ENCODE measurements around the gene HLA-DRB1.
A peak's percentile ranks its signal among the peaks of the same experiment; 100 is the strongest.
"Not testable (repeated sequence)": the region's sequence is repeated elsewhere in the genome, so short reads cannot be mapped to it uniquely, and the experiment has no call there.

Gene HLA-DRB1

DNA sequence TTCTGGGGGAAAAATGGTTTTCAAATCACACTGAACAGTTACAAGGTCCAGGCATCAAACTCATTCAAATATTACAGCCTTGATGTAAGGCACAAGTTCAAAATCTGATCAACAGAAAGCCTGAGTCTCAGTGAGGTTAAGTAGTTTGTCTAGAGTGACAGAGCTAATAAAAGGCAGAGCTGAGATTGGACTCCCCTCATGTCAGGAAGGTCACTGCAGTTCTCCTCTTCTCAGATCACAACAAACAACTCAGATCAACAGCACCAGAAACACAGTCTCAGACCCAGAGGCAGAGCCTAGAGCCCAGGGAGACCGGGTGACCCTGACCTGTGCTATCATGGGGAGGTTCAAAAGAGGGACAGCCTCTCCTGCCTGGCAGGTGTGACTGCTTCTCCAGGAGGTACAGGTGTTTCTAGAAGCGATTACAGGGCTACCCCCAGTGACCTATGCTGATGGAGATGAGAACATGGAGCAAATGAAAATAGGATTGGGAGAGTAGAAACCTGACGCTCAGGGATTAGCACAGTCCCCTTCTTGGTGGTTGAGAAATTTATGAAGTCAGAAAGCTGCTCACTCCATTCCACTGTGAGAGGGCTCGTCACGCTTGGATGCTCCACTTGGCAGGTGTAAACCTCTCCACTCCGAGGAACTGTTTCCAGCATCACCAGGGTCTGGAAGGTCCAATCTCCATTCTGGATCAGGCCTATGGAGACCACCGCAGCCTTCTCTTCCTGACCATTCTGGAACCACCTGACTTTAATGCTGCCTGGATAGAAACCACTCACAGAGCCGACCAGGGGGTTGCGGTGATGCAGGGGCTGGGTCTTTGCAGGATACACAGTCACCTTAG is 35.3 kb downstream of the HLA-DRB1 start:
- peak; percentile 55 for DNase-seq

DNA sequence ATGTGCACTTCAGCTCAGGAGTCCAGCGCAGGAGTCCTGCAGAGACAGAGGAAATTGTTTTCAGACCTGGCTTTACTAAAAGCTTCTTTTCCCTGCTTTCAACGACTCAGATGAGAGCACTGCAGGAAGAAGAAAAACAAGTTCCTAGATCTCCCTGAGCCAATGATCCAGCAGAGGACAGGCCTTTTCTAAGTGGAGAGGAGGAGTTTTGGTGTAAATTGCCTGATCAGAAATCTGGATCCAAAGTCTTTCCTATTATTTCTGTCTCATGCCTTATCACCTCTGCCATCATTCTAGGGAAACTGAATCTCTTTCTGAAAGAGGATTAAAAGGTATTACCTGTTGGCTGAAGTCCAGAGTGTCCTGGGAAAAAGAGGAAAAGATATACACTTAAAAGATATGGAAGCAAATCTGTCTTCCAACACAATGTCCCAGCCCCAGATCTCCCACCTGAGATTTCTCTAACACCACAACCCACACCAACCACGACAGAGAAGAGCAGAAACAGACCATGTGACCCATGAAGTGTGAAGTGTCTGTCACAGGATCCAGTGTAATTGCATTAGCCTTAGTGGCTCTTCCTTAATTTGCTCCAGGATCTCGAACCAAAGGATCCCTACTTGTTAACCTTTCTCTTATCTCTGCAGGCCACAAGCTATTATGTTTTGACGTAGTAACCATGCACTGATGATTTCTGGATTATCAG is 36.5 kb downstream of the HLA-DRB1 start:
- DNase-seq: no peak

DNA sequence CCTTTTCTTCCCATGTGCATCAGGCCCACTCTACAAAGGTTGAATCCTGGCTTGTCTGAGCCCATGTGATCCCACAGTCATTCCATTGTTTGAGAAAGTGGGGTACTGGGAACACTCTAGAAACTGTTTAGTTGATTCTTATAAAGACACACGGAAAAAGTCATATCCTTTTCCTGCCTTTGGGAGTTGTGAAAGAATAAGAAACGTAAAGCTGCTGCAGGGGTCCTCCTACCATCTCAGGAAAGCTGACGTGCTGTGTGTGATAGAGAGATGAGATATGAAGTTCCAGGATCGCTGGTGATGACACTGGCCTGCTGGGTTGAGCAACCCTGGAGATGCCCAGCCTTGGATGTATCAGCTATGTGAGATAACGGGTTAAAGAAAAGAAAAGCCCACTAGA is 38.2 kb downstream of the HLA-DRB1 start:
- DNase-seq: no peak

DNA sequence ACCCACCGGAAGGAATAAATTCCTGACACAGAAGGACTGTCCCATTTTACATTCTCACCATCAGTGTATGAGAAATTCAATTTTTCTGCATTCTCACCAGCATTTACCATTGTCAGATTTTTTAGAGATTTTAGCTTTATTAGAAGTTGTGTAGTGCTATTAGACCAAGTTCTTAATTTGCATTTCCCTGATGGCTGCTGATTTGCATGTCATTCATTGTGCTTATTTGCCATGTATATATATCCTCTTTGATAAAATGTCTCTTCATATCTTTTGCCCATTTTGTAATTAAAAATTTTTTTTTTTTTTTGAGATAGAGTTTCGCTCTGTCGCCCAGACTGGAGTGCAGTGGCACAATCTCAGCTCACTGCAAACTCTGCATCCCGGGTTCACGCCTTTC is 49.8 kb downstream of the HLA-DRB1 start:
- no peak for DNase-seq

DNA sequence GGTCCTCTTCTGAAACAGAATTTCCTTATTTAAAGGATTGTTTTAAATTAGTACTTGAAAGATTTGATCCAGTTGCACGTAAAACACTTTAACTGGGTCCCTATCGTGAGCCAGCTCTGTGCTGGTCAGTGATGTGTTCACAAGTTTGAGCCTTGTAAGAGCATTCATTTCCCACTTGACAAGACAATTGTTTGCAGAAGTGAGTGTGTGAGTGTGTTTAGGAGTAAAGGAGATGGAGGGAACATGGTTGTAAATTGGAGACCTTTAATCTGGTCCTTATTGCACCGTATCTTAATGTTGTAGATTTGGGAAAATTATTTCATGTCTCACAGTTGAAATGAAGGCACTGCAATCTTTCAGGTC is 59.2 kb downstream of the HLA-DRB1 start:
- not testable (repeated sequence) for DNase-seq

DNA sequence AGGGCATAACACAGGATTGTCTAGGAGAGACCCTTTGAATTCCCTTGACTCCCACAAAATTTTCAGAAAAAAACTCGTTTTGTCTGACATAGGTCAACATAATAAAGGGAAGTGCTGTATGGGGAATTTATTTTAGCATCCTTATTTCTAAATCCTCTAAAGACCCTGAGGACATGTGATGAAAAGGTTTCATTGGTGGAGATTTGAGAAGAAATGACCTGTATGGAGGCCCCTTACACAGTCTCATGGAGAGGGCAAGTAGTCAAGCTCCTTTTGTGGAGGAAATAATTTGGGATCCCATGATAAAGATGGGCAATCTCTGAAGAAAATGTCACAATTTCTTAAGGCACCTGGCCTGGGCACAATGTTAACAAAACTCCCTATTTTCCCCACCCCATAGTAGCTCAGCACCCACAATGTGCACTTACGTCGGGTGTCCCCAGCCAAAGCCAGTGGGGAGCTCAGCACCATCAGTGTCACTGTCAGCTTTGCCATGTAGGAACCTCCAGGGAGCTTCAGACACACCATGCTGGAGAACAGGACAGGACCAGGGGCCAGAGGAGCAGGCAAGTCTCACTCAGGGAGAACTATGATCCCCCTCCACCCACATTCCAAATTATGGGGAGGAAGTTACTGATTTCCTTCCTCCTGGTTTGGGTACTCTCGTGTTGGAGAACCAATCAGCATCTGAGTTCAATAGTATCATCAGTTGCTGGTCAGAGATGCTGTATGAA is 59.8 kb downstream of the HLA-DRB1 start, which contains the start of gene HLA-DRB5:
TSS of gene HLA-DRB5 (minus strand) at position 591 of the 734 bp plus-strand sequence. CDS start at position 528, 63 bp downstream.
- no peak for DNase-seq

Measured in NCI-H187 treated with DMSO at 0.1 percent for 48 hours (cell line).